H1 (cell line): ENCODE data around the gene SLC15A3. TPM values are rescaled to one million over a fixed set of nuclear protein-coding genes. Genes with fewer than 3 reads are reported as not detected.

Source experiments
- CTCF ChIA-PET: fragments of 300-600 bp; sonication (Branson Sonifier 250); formaldehyde crosslinking; loops from one replicate; lab custom pipeline; 2021; ENCODE audit not compliant: partially characterized antibody; lab: Charles Lee
- POLR2A ChIA-PET: fragments of 300-600 bp; sonication (Branson Sonifier 250); formaldehyde crosslinking; loops from one replicate; lab custom pipeline; 2021; ENCODE audit warnings: inconsistent platforms; ENCODE audit not compliant: partially characterized antibody; lab: Charles Lee
- DNase-seq, 2 experiments: peaks; one replicate each; pipeline versions ENCODE4 v3.0.0 to v3.0.0-alpha.2; 2010 to 2022; ENCODE audit warnings: low spot score in 2 of 2, low read depth in 1 of 2, mixed read lengths in 1 of 2
- FAIRE-seq: peaks from 2 replicates; lab custom pipeline; 2011; peaks lifted over from hg19 to GRCh38; lab: Jason Lieb, UNC
- H2AFZ ChIP-seq: 2 replicates; pipeline ENCODE4 v1.8.1; 2012; ENCODE audit warnings: low read length, inconsistent platforms
- H2AK5ac ChIP-seq: 2 replicates; pipeline ENCODE4 v1.6.1; 2013; ENCODE audit warnings: low read depth, low read length
- H2BK120ac ChIP-seq: replicated peaks from 2 replicates; pipeline ENCODE3; 2013; ENCODE audit warnings: low read depth, low read length, inconsistent platforms
- H2BK12ac ChIP-seq: 2 replicates; pipeline ENCODE4 v1.6.1; 2013; ENCODE audit warnings: low read depth, low read length
- H2BK15ac ChIP-seq: 2 replicates; pipeline ENCODE4 v1.6.1; 2013; ENCODE audit warnings: low read length
- H2BK20ac ChIP-seq: 2 replicates; pipeline ENCODE4 v1.6.1; 2013; ENCODE audit warnings: low read length
- H2BK5ac ChIP-seq: 2 replicates; pipeline ENCODE4 v1.6.1; 2013; ENCODE audit warnings: low read depth, low read length
- H3K14ac ChIP-seq: 2 replicates; pipeline ENCODE4 v1.6.1; 2013; ENCODE audit warnings: inconsistent platforms; ENCODE audit not compliant: insufficient read length
- H3K18ac ChIP-seq: 2 replicates; pipeline ENCODE4 v1.6.1; 2013; ENCODE audit warnings: low read length; ENCODE audit errors: extremely low read depth
- H3K23ac ChIP-seq: 2 replicates; pipeline ENCODE4 v1.6.1; 2013; ENCODE audit warnings: inconsistent platforms; ENCODE audit not compliant: insufficient read length
- H3K23me2 ChIP-seq: 2 replicates; pipeline ENCODE4 v1.6.1; 2013; ENCODE audit warnings: low read depth, low read length
- H3K27ac ChIP-seq: 2 replicates; pipeline ENCODE4 v1.6.1; 2011; ENCODE audit warnings: low read depth, low read length, inconsistent platforms
- H3K27me3 ChIP-seq, 4 experiments: replicated peaks in 1 of 4; 1 replicate in 1 of 4; 2 replicates in 3 of 4; pipeline versions ENCODE4 v1.6.1 to v1.8.1; 2011 to 2013; ENCODE audit warnings: low read length in 3 of 4, mild to moderate bottlenecking in 3 of 4, inconsistent platforms in 2 of 4, mixed read lengths in 2 of 4, moderate library complexity in 1 of 4; ENCODE audit not compliant: control insufficient read depth in 3 of 4, insufficient read depth in 3 of 4; ENCODE audit errors: extremely low read depth in 1 of 4
- H3K36me3 ChIP-seq, 4 experiments: 2 replicates each; pipeline versions ENCODE4 v1.6.1 to v1.8.1; 2011 to 2013; ENCODE audit warnings: mild to moderate bottlenecking in 4 of 4, low read length in 3 of 4, moderate library complexity in 2 of 4, control low read depth in 1 of 4, inconsistent platforms in 1 of 4; ENCODE audit not compliant: insufficient read depth in 4 of 4, control insufficient read depth in 2 of 4
- H3K4ac ChIP-seq: replicated peaks from 2 replicates; pipeline ENCODE3; 2013; ENCODE audit warnings: low read length, low read depth, mixed read lengths, inconsistent platforms; ENCODE audit not compliant: insufficient read length
- H3K4me1 ChIP-seq, 4 experiments: replicated peaks in 1 of 4; 1 replicate in 1 of 4; 2 replicates in 3 of 4; pipeline versions ENCODE4 v1.6.1 to v1.8.1; 2011 to 2013; ENCODE audit warnings: low read length in 3 of 4, inconsistent platforms in 2 of 4, mixed read lengths in 1 of 4; ENCODE audit not compliant: insufficient read depth in 4 of 4, control insufficient read depth in 3 of 4
- H3K4me2 ChIP-seq, 2 experiments: 2 replicates each; pipeline versions ENCODE4 v1.6.1 to v1.8.1; 2011 to 2013; ENCODE audit warnings: low read depth in 2 of 2, low read length in 2 of 2, control low read depth in 1 of 2, inconsistent platforms in 1 of 2, mild to moderate bottlenecking in 1 of 2; ENCODE audit not compliant: insufficient read depth in 1 of 2
- H3K4me3 ChIP-seq, 4 experiments: fragments of 200-600, 300-600 bp in 1 of 4; sonication (generic), shearing (Covaris generic), sonication (Bioruptor Twin) in 1 of 4; 2 replicates each; pipeline versions ENCODE4 v1.5.1 to v1.8.1; 2011 to 2016; ENCODE audit warnings: low read length in 4 of 4, low read depth in 3 of 4, control low read depth in 2 of 4, inconsistent platforms in 2 of 4, mild to moderate bottlenecking in 2 of 4, mixed read lengths in 1 of 4, moderate library complexity in 1 of 4; ENCODE audit not compliant: insufficient read depth in 2 of 4; ENCODE audit errors: extremely low read depth in 1 of 4
- H3K56ac ChIP-seq: replicated peaks from 2 replicates; pipeline ENCODE3; 2013; ENCODE audit warnings: low read depth, mild to moderate bottlenecking, mixed read lengths, low read length, inconsistent platforms; ENCODE audit not compliant: insufficient read length
- H3K79me1 ChIP-seq: 2 replicates; pipeline ENCODE4 v1.6.1; 2013; ENCODE audit warnings: low read depth, low read length, control low read depth
- H3K79me2 ChIP-seq, 2 experiments: 2 replicates each; pipeline versions ENCODE4 v1.6.1 to v1.8.1; 2012 to 2013; ENCODE audit warnings: low read length in 2 of 2, mild to moderate bottlenecking in 2 of 2, inconsistent platforms in 1 of 2; ENCODE audit not compliant: insufficient read depth in 2 of 2, control insufficient read depth in 1 of 2
- H3K9ac ChIP-seq, 4 experiments: replicated peaks in 1 of 4; 1 replicate in 1 of 4; 2 replicates in 3 of 4; pipeline versions ENCODE4 v1.6.1 to v1.8.1; 2011 to 2013; ENCODE audit warnings: low read depth in 3 of 4, low read length in 3 of 4, control low read depth in 2 of 4, mild to moderate bottlenecking in 2 of 4, moderate library complexity in 2 of 4, inconsistent platforms in 1 of 4; ENCODE audit errors: extremely low read depth in 1 of 4
- H3K9me3 ChIP-seq, 2 experiments: 2 replicates each; pipeline versions ENCODE4 v1.6.1 to v1.8.1; 2012 to 2013; ENCODE audit warnings: mild to moderate bottlenecking in 2 of 2, moderate library complexity in 2 of 2, control low read depth in 1 of 2, inconsistent platforms in 1 of 2, low read depth in 1 of 2, low read length in 1 of 2, mixed read lengths in 1 of 2; ENCODE audit not compliant: insufficient read depth in 2 of 2
- H4K20me1 ChIP-seq, 2 experiments: replicated peaks in 1 of 2; 2 replicates each; pipeline versions ENCODE3 to v1.8.1; 2011 to 2013; ENCODE audit warnings: inconsistent platforms in 2 of 2, low read length in 2 of 2, mild to moderate bottlenecking in 1 of 2; ENCODE audit not compliant: insufficient read depth in 2 of 2, control insufficient read depth in 1 of 2
- H4K5ac ChIP-seq: 2 replicates; pipeline ENCODE4 v1.6.1; 2013; ENCODE audit warnings: low read length, low read depth, mixed read lengths, inconsistent platforms; ENCODE audit not compliant: insufficient read length
- H4K8ac ChIP-seq: 2 replicates; pipeline ENCODE4 v1.8.0; 2013; ENCODE audit warnings: mild to moderate bottlenecking, moderate library complexity, low read length, inconsistent platforms; ENCODE audit not compliant: insufficient read depth; ENCODE audit errors: extremely low read depth
- H4K91ac ChIP-seq: replicated peaks from 2 replicates; pipeline ENCODE3; 2013; ENCODE audit warnings: low read length, mixed read lengths, inconsistent platforms; ENCODE audit not compliant: insufficient read length
- ASH2L ChIP-seq: fragments of 200-600, 300-600 bp; sonication (generic); IDR thresholded peaks from one replicate; pipeline ENCODE4 v1.7.1; 2017; ENCODE audit warnings: low read length
- BACH1 ChIP-seq: IDR thresholded peaks from 2 replicates; pipeline ENCODE4 v1.6.1; 2012; ENCODE audit warnings: low read length, improper control_type of control experiment
- CREB1 ChIP-seq: IDR thresholded peaks from 2 replicates; pipeline ENCODE4 v1.6.1; 2012; ENCODE audit warnings: inconsistent platforms
- GABPA ChIP-seq: IDR thresholded peaks from 2 replicates; pipeline ENCODE4 v1.6.1; 2011; ENCODE audit warnings: mild to moderate bottlenecking, low read length, moderate library complexity, borderline replicate concordance; ENCODE audit not compliant: insufficient read depth
- JUND ChIP-seq: IDR thresholded peaks from 2 replicates; pipeline ENCODE4 v1.6.1; 2011; ENCODE audit warnings: mild to moderate bottlenecking, improper control_type of control experiment, low read length
- KDM1A ChIP-seq: fragments of 200-600, 300-600 bp; sonication (generic); IDR thresholded peaks from 2 replicates; pipeline ENCODE4 v1.7.1; 2016; ENCODE audit warnings: mild to moderate bottlenecking, low read length, borderline replicate concordance
- KDM4A ChIP-seq: IDR thresholded peaks from one replicate; pipeline ENCODE4 v1.7.1; 2012; ENCODE audit warnings: low read depth, mild to moderate bottlenecking, moderate library complexity, low read length, inconsistent platforms; ENCODE audit not compliant: severe bottlenecking
- MAX ChIP-seq: IDR thresholded peaks from 2 replicates; pipeline ENCODE4 v1.6.1; 2012; ENCODE audit warnings: inconsistent platforms
- SP2 ChIP-seq: IDR thresholded peaks from 2 replicates; pipeline ENCODE4 v1.6.1; 2012; ENCODE audit warnings: mild to moderate bottlenecking, low read length, inconsistent platforms
- TAF1 ChIP-seq: IDR thresholded peaks from 2 replicates; pipeline ENCODE4 v1.6.1; 2011; ENCODE audit warnings: mild to moderate bottlenecking, low read depth, low read length
- TAF7 ChIP-seq: optimal IDR thresholded peaks from 2 replicates; pipeline ENCODE3; 2011; ENCODE audit warnings: low read depth, mild to moderate bottlenecking, inconsistent platforms, low read length, moderate library complexity, borderline replicate concordance
- TCF12 ChIP-seq: IDR thresholded peaks from 2 replicates; pipeline ENCODE4 v1.6.1; 2011; ENCODE audit warnings: low read depth, mild to moderate bottlenecking, low read length
- TEAD4 ChIP-seq: IDR thresholded peaks from 2 replicates; pipeline ENCODE4 v1.6.1; 2012; ENCODE audit warnings: low read depth, low read length, inconsistent platforms, mixed read lengths
- ZNF274 ChIP-seq: IDR thresholded peaks from 2 replicates; pipeline ENCODE4 v1.7.0; 2012; ENCODE audit warnings: low read length, borderline replicate concordance; ENCODE audit errors: extremely low read depth
- WGBS, 2 experiments: shearing (Covaris generic) in 1 of 2; methylation state at CpG; one replicate each; pipeline versions ENCODE4 v1.1.6 to v1.1.7; 2013 to 2015; ENCODE audit warnings: low lambda C conversion rate in 2 of 2, mixed read lengths in 2 of 2, inconsistent platforms in 1 of 2, low coverage in 1 of 2, missing lambda C conversion rate in 1 of 2; ENCODE audit not compliant: insufficient replicate concordance in 2 of 2, insufficient coverage in 1 of 2, insufficient read length in 1 of 2; ENCODE audit errors: extremely low coverage in 1 of 2, missing lambda C conversion rate in 1 of 2; 5-methylcytosine and 5-hydroxymethylcytosine counted together
- polyA plus RNA-seq, 7 experiments: library from polyadenylated mRNA; depleted of rRNA in 3 of 7; stranded (reverse) in 5 of 7; unstranded in 2 of 7; fragments of >200 nt in 5 of 7; fragments of 200-250 nt in 2 of 7; gene quantifications; 1 replicate in 5 of 7; 2 replicates in 1 of 7; 4 replicates in 1 of 7; pipeline versions ENCODE4 v1.2.1 to v1.2.3, GENCODE V29; 2011 to 2013; ENCODE audit warnings: missing spikeins in 2 of 7, mixed read lengths in 2 of 7
- total RNA-seq: library from RNA; stranded (reverse); fragmentation: NEBNext Ultra II Directional; extraction: Animal tissue kit (Norgen Biotek cat#: 25700); gene quantifications from 2 replicates; pipeline ENCODE4 v1.2.1, GENCODE V29; 2021

The SLC15A3 gene
- total and polyA plus RNA-seq, 2 of the 8 experiments (the other 6 are each of a cell fraction or from before 2014, with no cell fraction given), result 25.8 to 31.0 TPM

- CTCF ChIA-PET, result interaction anchor here (0.8 to 23.0 kb wide), 5 partner anchors 9 to 127 kb away, joined by 3 to 522 read pairs (median 6); no protein-coding TSS in a partner anchor
- peaks cover 3 to 13% of the 10 kb centered on the region in 2 experiments for H4K20me1 ChIP-seq
- no peak for FAIRE-seq
Measured at GRCh38 chr11:60897496-60897895, 54.5 kb downstream of the SLC15A3 start.

More at GRCh38 chr11:60897496-60897895, 54.5 kb downstream of the SLC15A3 start:
- Histone ChIP-seq H4K91ac (no peak overlapping the region), H2AK5ac (no peak overlapping the region), H3K27ac (no peak overlapping the region), H4K8ac (no peak overlapping the region), H3K4me3 (no peak overlapping the region), H3K9ac (no peak overlapping the region), H3K56ac (no peak overlapping the region), H2BK12ac (no peak overlapping the region), H3K23me2 (no peaks in the 10 kb centered on the region), H3K79me2 (peaks cover 0 to 5% of the 10 kb centered on the region in 2 experiments; a peak in 1 of 4 replicates), H3K4me1 (no peaks in the 10 kb centered on the region), H3K4me2 (no peak overlapping the region), H3K9me3 (no peaks in the 10 kb centered on the region), H2BK15ac (no peak overlapping the region), H3K4ac (no peak overlapping the region), H3K23ac (no peak overlapping the region), H3K27me3 (no peaks in the 10 kb centered on the region), H3K14ac (no peak overlapping the region), H3K36me3 (peaks cover 39 to 88% (median 78%) of the 10 kb centered on the region in 4 experiments), H2AFZ (no peak overlapping the region), H4K5ac (no peak overlapping the region), H3K79me1 (peaks cover 3% of the 10 kb centered on the region; the same call in 1 of the 2 replicates), H3K18ac (no peak overlapping the region), H2BK120ac (no peak overlapping the region), H2BK5ac (no peak overlapping the region), H2BK20ac (no peak overlapping the region)
- 93% methylated on average over 4 of the region's 4 CpGs; no CpG with 5 or more reads in 1 of the 2 experiments for WGBS, 2 experiments
- DNase-seq, result no peak
- POLR2A ChIA-PET, result interaction anchor here (2.3 kb wide), 1 partner anchor 10 kb away, joined by 9 read pairs; no protein-coding TSS in a partner anchor
- TF ChIP-seq TCF12 (no peak), TEAD4 (no peak), KDM1A (no peak), JUND (no peak), ZNF274 (no peak), TAF1 (no peak), ASH2L (no peak), GABPA (no peak), KDM4A (no peak), CREB1 (no peak), BACH1 (no peak), MAX (no peak), SP2 (no peak), TAF7 (no peak)
